Neuronal stem cell (in vitro differentiated cells): ENCODE results near the gene GPR143.

Experiments
- DNase-seq: peaks from one replicate; pipeline ENCODE4 v3.0.0-alpha.2; 2013; ENCODE audit warnings: low spot score
- H2AFZ ChIP-seq: one replicate; pipeline ENCODE4 v1.6.1; 2013; ENCODE audit warnings: mild to moderate bottlenecking, low read length, inconsistent platforms
- H2AK5ac ChIP-seq: 2 replicates; pipeline ENCODE4 v1.6.1; 2013; ENCODE audit warnings: low read depth, mild to moderate bottlenecking, inconsistent platforms, low read length, moderate library complexity, mixed read lengths
- H2BK120ac ChIP-seq: 2 replicates; pipeline ENCODE4 v1.6.1; 2013; ENCODE audit warnings: low read depth, mild to moderate bottlenecking, inconsistent platforms, low read length, moderate library complexity, mixed read lengths
- H2BK12ac ChIP-seq: one replicate; pipeline ENCODE4 v1.6.1; 2013; ENCODE audit warnings: low read length, inconsistent platforms
- H2BK15ac ChIP-seq: 2 replicates; pipeline ENCODE4 v1.6.1; 2013; ENCODE audit warnings: mild to moderate bottlenecking, low read length, inconsistent platforms, mixed read lengths
- H2BK5ac ChIP-seq: one replicate; pipeline ENCODE4 v1.6.1; 2013; ENCODE audit warnings: inconsistent platforms, mild to moderate bottlenecking, low read length, moderate library complexity
- H3K14ac ChIP-seq: one replicate; pipeline ENCODE4 v1.6.1; 2013; ENCODE audit warnings: low read length, inconsistent platforms
- H3K18ac ChIP-seq: 2 replicates; pipeline ENCODE4 v1.6.1; 2013; ENCODE audit warnings: low read length, inconsistent platforms
- H3K23ac ChIP-seq: 2 replicates; pipeline ENCODE4 v1.6.1; 2013; ENCODE audit warnings: low read depth, mild to moderate bottlenecking, mixed read lengths, low read length, inconsistent platforms; ENCODE audit not compliant: poor library complexity
- H3K27ac ChIP-seq: replicated peaks from 3 replicates; pipeline ENCODE4 v1.5.1; 2013; ENCODE audit warnings: low read length, inconsistent platforms
- H3K27me3 ChIP-seq, 3 experiments: 2 replicates each; pipeline ENCODE4 v1.6.1; 2013; ENCODE audit warnings: low read length in 3 of 3, mild to moderate bottlenecking in 2 of 3, inconsistent platforms in 1 of 3, low read depth in 1 of 3, mixed read lengths in 1 of 3, moderate library complexity in 1 of 3; ENCODE audit not compliant: control insufficient read depth in 3 of 3, insufficient read depth in 3 of 3
- H3K36me3 ChIP-seq, 2 donors: replicated peaks in 1 of 2; 2 replicates each; pipeline ENCODE4 v1.6.1; 2013; ENCODE audit warnings: low read length in 2 of 2; ENCODE audit not compliant: control insufficient read depth in 2 of 2, insufficient read depth in 2 of 2
- H3K4ac ChIP-seq: 2 replicates; pipeline ENCODE4 v1.6.1; 2013; ENCODE audit warnings: inconsistent platforms, mild to moderate bottlenecking, low read length, moderate library complexity
- H3K4me1 ChIP-seq, 2 donors: 1 replicate in 1 of 2; 2 replicates in 1 of 2; pipeline ENCODE4 v1.6.1; 2013; ENCODE audit warnings: low read length in 2 of 2, low read depth in 1 of 2; ENCODE audit not compliant: control insufficient read depth in 2 of 2, insufficient read depth in 1 of 2
- H3K4me2 ChIP-seq: one replicate; pipeline ENCODE4 v1.6.1; 2013; ENCODE audit warnings: mild to moderate bottlenecking, low read length, inconsistent platforms; ENCODE audit not compliant: insufficient read depth, poor library complexity, severe bottlenecking
- H3K4me3 ChIP-seq, 2 donors: 2 replicates each; pipeline ENCODE4 v1.5.1; 2013; ENCODE audit warnings: low read length in 2 of 2, mild to moderate bottlenecking in 2 of 2, inconsistent platforms in 1 of 2, moderate library complexity in 1 of 2
- H3K79me1 ChIP-seq: one replicate; pipeline ENCODE4 v1.6.1; 2013; ENCODE audit warnings: low read depth, mild to moderate bottlenecking, inconsistent platforms, low read length, moderate library complexity
- H3K9ac ChIP-seq: one replicate; pipeline ENCODE4 v1.6.1; 2013; ENCODE audit warnings: mild to moderate bottlenecking, low read depth, low read length, inconsistent platforms; ENCODE audit not compliant: poor library complexity
- H3K9me3 ChIP-seq, 2 donors: replicated peaks in 1 of 2; 2 replicates each; pipeline versions ENCODE3 to v1.6.1; 2013; ENCODE audit warnings: low read length in 2 of 2, mild to moderate bottlenecking in 2 of 2, inconsistent platforms in 1 of 2, low read depth in 1 of 2, mixed read lengths in 1 of 2, moderate library complexity in 1 of 2; ENCODE audit not compliant: control insufficient read depth in 2 of 2, insufficient read depth in 1 of 2
- H4K8ac ChIP-seq: one replicate; pipeline ENCODE4 v1.6.1; 2013; ENCODE audit warnings: low read depth, mild to moderate bottlenecking, inconsistent platforms, low read length, moderate library complexity
- H4K91ac ChIP-seq: one replicate; pipeline ENCODE4 v1.6.1; 2013; ENCODE audit warnings: low read length, low read depth, mild to moderate bottlenecking, inconsistent platforms; ENCODE audit not compliant: poor library complexity
- WGBS, 2 donors: extraction: QIAGEN DNeasy Blood & Tissue Kit; methylation state at CpG; one replicate each; pipeline ENCODE4 v1.1.7; 2013; ENCODE audit warnings: missing lambda C conversion rate in 2 of 2, mixed read lengths in 1 of 2; ENCODE audit not compliant: insufficient read length in 2 of 2, insufficient replicate concordance in 1 of 2; ENCODE audit errors: extremely low coverage in 2 of 2; 5-methylcytosine and 5-hydroxymethylcytosine counted together

GPR143 gene

DNA sequence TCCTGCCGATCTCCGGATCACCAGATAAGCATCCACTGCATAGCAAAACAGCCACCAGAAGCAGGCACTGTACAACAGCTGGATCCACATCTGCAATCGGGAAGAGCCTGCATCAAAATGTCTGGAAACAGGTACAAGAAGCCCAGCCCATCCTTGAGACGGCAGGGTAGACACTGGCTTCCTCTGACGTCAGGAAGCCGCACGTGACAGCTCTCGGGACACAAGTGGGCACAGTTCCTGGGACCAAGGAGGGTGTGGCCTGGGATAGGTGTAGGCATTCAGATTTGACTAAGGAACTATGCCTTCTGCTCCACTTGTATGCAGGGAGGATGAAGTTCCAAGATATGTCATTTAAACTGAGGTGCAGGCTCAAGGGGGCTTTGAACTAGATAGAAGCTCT lies 6.3 kb downstream of the GPR143 start:
- Histone ChIP-seq H3K18ac (no peak overlapping the region), H2AFZ (no peak overlapping the region), H3K9ac (no peak overlapping the region), H3K9me3 (no peaks in the 10 kb centered on the region), H3K4me3 (no peak overlapping the region), H2BK120ac (no peak overlapping the region), H3K36me3 (no peaks in the 10 kb centered on the region), H2BK15ac (no peak overlapping the region), H4K91ac (no peak overlapping the region), H3K4ac (no peak overlapping the region), H3K23ac (no peak overlapping the region), H3K4me2 (no peak overlapping the region), H4K8ac (no peak overlapping the region), H2BK12ac (no peak overlapping the region), H3K27ac (no peak overlapping the region), H3K27me3 (no peaks in the 10 kb centered on the region), H3K14ac (no peak overlapping the region), H3K79me1 (no peaks in the 10 kb centered on the region), H2BK5ac (no peak overlapping the region), H2AK5ac (no peak overlapping the region), H3K4me1 (no peaks in the 10 kb centered on the region)
- WGBS, 2 donors: no CpG with 5 or more reads among the region's 8 CpGs
- no peak for DNase-seq

DNA sequence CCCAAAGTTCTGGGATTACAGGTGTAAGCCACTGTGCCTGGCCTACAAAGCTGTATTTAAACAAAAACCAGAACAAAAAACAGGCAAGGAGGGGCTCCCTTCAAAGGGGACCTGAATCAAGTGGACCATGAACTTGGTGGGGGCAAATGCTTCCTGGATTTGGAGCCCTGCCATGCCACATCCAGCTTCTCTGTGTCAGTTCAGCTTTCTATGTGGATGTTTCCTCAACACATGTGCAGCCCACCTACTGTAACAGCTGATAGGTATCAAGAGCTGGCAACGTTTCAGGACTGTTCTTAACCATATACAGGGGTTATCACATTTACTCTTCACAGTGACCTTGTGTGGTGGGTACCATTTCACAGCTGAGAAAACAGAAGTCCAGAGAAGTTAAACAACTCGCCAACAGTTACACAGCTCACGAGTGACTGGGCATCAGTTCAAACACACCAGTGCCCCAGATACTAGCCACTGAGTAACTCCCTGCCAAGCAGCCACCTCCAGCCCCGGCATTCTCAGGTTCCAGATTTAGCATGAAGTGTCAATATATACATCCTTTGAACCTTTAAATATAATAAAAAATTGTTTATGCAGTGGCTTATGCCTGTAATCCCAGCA lies 7.5 kb downstream of the GPR143 start:
- no peak overlapping the region for H3K23ac ChIP-seq
- H3K27ac ChIP-seq: no peak overlapping the region
- DNase-seq: no peak
- no peak overlapping the region for H2BK120ac ChIP-seq
- H3K14ac ChIP-seq: no peak overlapping the region
- no peak overlapping the region for H3K9ac ChIP-seq
- H3K4me1 ChIP-seq: no peaks in the 10 kb centered on the region
- no CpG with 5 or more reads among the region's 4 CpGs for WGBS, 2 donors
- no peak overlapping the region for H4K8ac ChIP-seq
- no peak overlapping the region for H4K91ac ChIP-seq
- no peak overlapping the region for H3K4ac ChIP-seq
- no peak overlapping the region for H3K4me2 ChIP-seq
- no peak overlapping the region for H3K4me3 ChIP-seq
- no peak overlapping the region for H2BK12ac ChIP-seq
- no peak overlapping the region for H2AFZ ChIP-seq
- H2BK5ac ChIP-seq: no peak overlapping the region
- H3K27me3 ChIP-seq: no peaks in the 10 kb centered on the region
- no peaks in the 10 kb centered on the region for H3K79me1 ChIP-seq
- no peak overlapping the region for H2AK5ac ChIP-seq
- H3K9me3 ChIP-seq: no peaks in the 10 kb centered on the region
- no peaks in the 10 kb centered on the region for H3K36me3 ChIP-seq
- H3K18ac ChIP-seq: no peak overlapping the region
- no peak overlapping the region for H2BK15ac ChIP-seq

DNA sequence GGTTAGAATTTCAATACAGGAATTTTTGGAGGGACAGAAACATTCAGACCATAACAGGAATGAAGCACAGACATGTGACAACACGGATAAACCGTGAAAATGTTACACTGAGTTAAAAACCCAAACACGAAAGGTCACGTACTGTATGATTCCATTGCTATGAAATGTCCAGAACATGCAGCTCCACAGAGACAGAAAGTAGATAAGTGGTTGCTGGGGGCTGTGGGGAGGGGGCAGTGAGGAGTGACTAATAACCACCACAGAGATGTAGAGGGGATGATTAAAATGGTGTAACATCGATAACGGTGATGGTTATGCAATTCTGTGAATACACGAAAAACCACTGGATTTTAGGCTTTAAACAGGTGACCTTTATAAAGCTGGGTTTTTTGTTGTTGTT lies 8.3 kb downstream of the GPR143 start:
- Histone ChIP-seq H3K79me1 (no peaks in the 10 kb centered on the region), H2BK5ac (no peak overlapping the region), H4K91ac (no peak overlapping the region), H3K9me3 (no peaks in the 10 kb centered on the region), H2BK15ac (no peak overlapping the region), H3K27ac (no peak overlapping the region), H3K27me3 (no peaks in the 10 kb centered on the region), H3K9ac (no peak overlapping the region), H3K4me3 (no peak overlapping the region), H3K23ac (no peak overlapping the region), H3K14ac (no peak overlapping the region), H3K18ac (no peak overlapping the region), H3K36me3 (no peaks in the 10 kb centered on the region), H2BK12ac (no peak overlapping the region), H2AK5ac (no peak overlapping the region), H3K4ac (no peak overlapping the region), H4K8ac (no peak overlapping the region), H3K4me1 (no peaks in the 10 kb centered on the region), H2AFZ (no peak overlapping the region), H2BK120ac (no peak overlapping the region), H3K4me2 (no peak overlapping the region)
- no CpG with 5 or more reads among the region's 7 CpGs for WGBS, 2 donors
- DNase-seq: no peak

DNA sequence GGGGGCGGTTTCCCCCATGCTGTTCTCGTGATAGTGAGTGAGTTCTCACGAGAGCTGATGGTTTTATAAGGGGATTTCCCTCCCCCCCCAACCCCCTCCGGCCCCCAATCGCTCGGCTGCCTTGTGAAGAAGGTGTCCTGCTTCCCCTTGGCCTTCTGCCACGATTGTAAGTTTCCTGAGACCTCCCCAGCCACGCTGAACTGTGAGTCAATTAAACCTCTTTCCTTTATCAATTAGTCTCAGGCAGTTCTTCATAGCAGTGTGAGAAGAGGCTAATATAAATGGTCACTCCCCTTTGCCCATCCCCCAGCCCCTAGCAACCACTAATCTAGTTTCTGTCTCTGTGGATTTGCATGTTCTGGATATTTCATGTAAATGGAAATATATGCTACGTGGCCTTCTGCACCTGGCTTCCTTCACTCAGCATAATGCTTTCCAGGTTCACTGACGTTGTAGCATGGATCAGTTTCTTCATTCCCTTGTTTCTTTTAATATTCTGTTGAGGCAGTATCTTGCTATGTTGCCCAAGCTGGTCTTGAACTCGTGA lies 16.4 kb downstream of the GPR143 start:
- no peak overlapping the region for H3K9ac ChIP-seq
- no peaks in the 10 kb centered on the region for H3K27me3 ChIP-seq
- no peak overlapping the region for H3K23ac ChIP-seq
- no peak overlapping the region for H4K8ac ChIP-seq
- H3K4me2 ChIP-seq: no peak overlapping the region
- H3K18ac ChIP-seq: no peak overlapping the region
- H2BK120ac ChIP-seq: no peak overlapping the region
- no peak overlapping the region for H2BK12ac ChIP-seq
- H3K79me1 ChIP-seq: peaks cover 1% of the 10 kb centered on the region
- H3K4me3 ChIP-seq: no peak overlapping the region
- no peak overlapping the region for H2BK5ac ChIP-seq
- H2AK5ac ChIP-seq: no peak overlapping the region
- no peak overlapping the region for H2AFZ ChIP-seq
- no peak overlapping the region for H4K91ac ChIP-seq
- H2BK15ac ChIP-seq: no peak overlapping the region
- no CpG with 5 or more reads among the region's 11 CpGs for WGBS, 2 donors
- no peak overlapping the region for H3K4ac ChIP-seq
- no peak overlapping the region for H3K27ac ChIP-seq
- peaks cover 9 to 13% of the 10 kb centered on the region in 2 donors for H3K4me1 ChIP-seq
- no peak overlapping the region for H3K14ac ChIP-seq
- no peak for DNase-seq
- H3K9me3 ChIP-seq: no peaks in the 10 kb centered on the region
- H3K36me3 ChIP-seq: no peaks in the 10 kb centered on the region
